Measurements from ENCODE around the gene ADAMTS8.

Gene ADAMTS8

GRCh38 chr11:130391711-130392110 lies 36.7 kb downstream of the ADAMTS8 start:
- Histone ChIP-seq H3K9me3 (ENCODE audit: insufficient read depth, low read length) (no peaks in the 10 kb centered on the region), H4K20me1 (ENCODE audit: insufficient read depth, low read length) (no peaks in the 10 kb centered on the region), H3K4me3 (ENCODE audit: low read length) (no peak overlapping the region), H3K4me2 (ENCODE audit: low read length) (no peak overlapping the region), H3K4me1 (ENCODE audit: low read length) (peaks cover 7% of the 10 kb centered on the region), H2AFZ (ENCODE audit: low read depth, low read length) (no peak overlapping the region), H3K9ac (ENCODE audit: low read length) (no peak overlapping the region), H3K79me2 (ENCODE audit: low read length) (no peaks in the 10 kb centered on the region), H3K27me3 (ENCODE audit: low read depth, low read length) (peaks cover 19% of the 10 kb centered on the region), H3K36me3 (replicated peaks; ENCODE audit: low read depth, low read length) (no peaks in the 10 kb centered on the region), H3K27ac (ENCODE audit: low read length) (no peak overlapping the region)
- TF ChIP-seq EZH2phosphoT487 (IDR thresholded peaks at IDR 0.05; ENCODE audit: low read depth), result no peak
- TF ChIP-seq CTCF (IDR thresholded peaks at IDR 0.05; ENCODE audit: low read depth, low read length), result no peak

GRCh38 chr11:130390071-130390758 lies 38.2 kb downstream of the ADAMTS8 start:
- H2AFZ ChIP-seq (ENCODE audit: low read depth, low read length), result no peak overlapping the region
- H3K4me2 ChIP-seq (ENCODE audit: low read length), result no peak overlapping the region
- no peaks in the 10 kb centered on the region for H3K79me2 ChIP-seq (ENCODE audit: low read length)
- no peaks in the 10 kb centered on the region for H3K9me3 ChIP-seq (ENCODE audit: insufficient read depth, low read length)
- TF ChIP-seq EZH2phosphoT487 (IDR thresholded peaks at IDR 0.05; ENCODE audit: low read depth), result no peak
- TF ChIP-seq CTCF (IDR thresholded peaks at IDR 0.05; ENCODE audit: low read depth, low read length), result peak; percentile 66
- no peak overlapping the region for H3K27ac ChIP-seq (ENCODE audit: low read length)
- no peaks in the 10 kb centered on the region for H3K36me3 ChIP-seq (replicated peaks; ENCODE audit: low read depth, low read length)
- peaks cover 3% of the 10 kb centered on the region; the same call in 1 of the 2 replicates for H3K4me1 ChIP-seq (ENCODE audit: low read length)
- H3K4me3 ChIP-seq (ENCODE audit: low read length), result no peak overlapping the region
- H3K27me3 ChIP-seq (ENCODE audit: low read depth, low read length), result peaks cover 17% of the 10 kb centered on the region
- no peaks in the 10 kb centered on the region for H4K20me1 ChIP-seq (ENCODE audit: insufficient read depth, low read length)
- no peak overlapping the region for H3K9ac ChIP-seq (ENCODE audit: low read length)

GRCh38 chr11:130389335-130389935 lies 39.0 kb downstream of the ADAMTS8 start:
- H2AFZ ChIP-seq (ENCODE audit: low read depth, low read length), result no peak overlapping the region
- H3K4me3 ChIP-seq (ENCODE audit: low read length), result no peak overlapping the region
- TF ChIP-seq EZH2phosphoT487 (IDR thresholded peaks at IDR 0.05; ENCODE audit: low read depth) (no peak), CTCF (IDR thresholded peaks at IDR 0.05; ENCODE audit: low read depth, low read length) (no peak)
- peaks cover 3% of the 10 kb centered on the region; the same call in 1 of the 2 replicates for H3K4me1 ChIP-seq (ENCODE audit: low read length)
- H3K79me2 ChIP-seq (ENCODE audit: low read length), result no peaks in the 10 kb centered on the region
- no peaks in the 10 kb centered on the region for H3K9me3 ChIP-seq (ENCODE audit: insufficient read depth, low read length)
- H3K36me3 ChIP-seq (replicated peaks; ENCODE audit: low read depth, low read length), result no peaks in the 10 kb centered on the region
- H4K20me1 ChIP-seq (ENCODE audit: insufficient read depth, low read length), result no peaks in the 10 kb centered on the region
- H3K4me2 ChIP-seq (ENCODE audit: low read length), result no peak overlapping the region
- H3K9ac ChIP-seq (ENCODE audit: low read length), result no peak overlapping the region
- peaks cover 17% of the 10 kb centered on the region for H3K27me3 ChIP-seq (ENCODE audit: low read depth, low read length)
- H3K27ac ChIP-seq (ENCODE audit: low read length), result no peak overlapping the region

- no peak overlapping the region for H3K27ac ChIP-seq (ENCODE audit: low read length)
- H3K36me3 ChIP-seq (replicated peaks; ENCODE audit: low read depth, low read length), result no peaks in the 10 kb centered on the region
- no peak overlapping the region for H3K9ac ChIP-seq (ENCODE audit: low read length)
- no peak overlapping the region for H3K4me2 ChIP-seq (ENCODE audit: low read length)
- H3K9me3 ChIP-seq (ENCODE audit: insufficient read depth, low read length), result no peaks in the 10 kb centered on the region
- H4K20me1 ChIP-seq (ENCODE audit: insufficient read depth, low read length), result no peaks in the 10 kb centered on the region
- no peak overlapping the region for H2AFZ ChIP-seq (ENCODE audit: low read depth, low read length)
- no peaks in the 10 kb centered on the region for H3K79me2 ChIP-seq (ENCODE audit: low read length)
- TF ChIP-seq EZH2phosphoT487 (IDR thresholded peaks at IDR 0.05; ENCODE audit: low read depth), result no peak
- TF ChIP-seq CTCF (IDR thresholded peaks at IDR 0.05; ENCODE audit: low read depth, low read length), result no peak
- no peak overlapping the region for H3K4me3 ChIP-seq (ENCODE audit: low read length)
- H3K4me1 ChIP-seq (ENCODE audit: low read length), result peaks cover 3% of the 10 kb centered on the region; the same call in 1 of the 2 replicates
- peaks cover 17% of the 10 kb centered on the region for H3K27me3 ChIP-seq (ENCODE audit: low read depth, low read length)
Measured at GRCh38 chr11:130388607-130389205, 39.7 kb downstream of the ADAMTS8 start.

Measured in OCI-LY3 (cell line).